Sigmoid colon (tissue), 7 donors: ENCODE results near the gene ZIC2. TPM values are rescaled to one million over a fixed set of nuclear protein-coding genes. Genes with fewer than 3 reads are reported as not detected.
A peak's percentile ranks its signal among the peaks of the same experiment; 100 is the strongest.

ENCODE experiments used
- DNase-seq: peaks from one replicate; pipeline ENCODE4 v3.0.0-alpha.2; 2019
- H3K27ac ChIP-seq, 4 donors: fragments of 200-600 bp; sonication (generic); one replicate each; pipeline ENCODE4 v1.5.1; 2016 to 2019; ENCODE audit warnings: mild to moderate bottlenecking in 1 of 4
- H3K27me3 ChIP-seq, 3 donors: fragments of 200-600 bp; sonication (generic); one replicate each; pipeline ENCODE4 v1.5.1; 2019; ENCODE audit warnings: mild to moderate bottlenecking in 1 of 3
- H3K36me3 ChIP-seq, 4 donors: fragments of 200-600 bp; sonication (generic); one replicate each; pipeline ENCODE4 v1.5.1; 2016 to 2019
- H3K4me1 ChIP-seq, 4 donors: fragments of 200-600 bp; sonication (generic); one replicate each; pipeline ENCODE4 v1.5.1; 2017 to 2019
- H3K4me3 ChIP-seq, 4 donors: fragments of 200-600 bp; sonication (generic); one replicate each; pipeline ENCODE4 v1.5.1; 2017 to 2019; ENCODE audit warnings: mild to moderate bottlenecking in 2 of 4, moderate library complexity in 1 of 4
- H3K9me3 ChIP-seq, 4 donors: fragments of 200-600 bp in 3 of 4; sonication (generic) in 3 of 4; one replicate each; pipeline versions ENCODE4 v1.5.1 to v1.6.1; 2013 to 2019
- CTCF ChIP-seq, 4 experiments: fragments of 450-650 bp in 3 of 4; fragments of 200-600 bp in 1 of 4; IDR thresholded peaks; one replicate each; pipeline ENCODE4 v1.5.1; 2016 to 2019; ENCODE audit warnings: antibody characterized with exemption in 4 of 4, mild to moderate bottlenecking in 3 of 4, moderate library complexity in 2 of 4
- EP300 ChIP-seq, 4 donors: sonication (generic); formaldehyde crosslinking; IDR thresholded peaks; one replicate each; pipeline ENCODE4 v1.6.1; 2017; ENCODE audit warnings: antibody characterized with exemption in 4 of 4
- POLR2A ChIP-seq, 2 donors: fragments of 450-650 bp; IDR thresholded peaks; one replicate each; pipeline ENCODE4 v1.6.1; 2016; ENCODE audit warnings: antibody characterized with exemption in 2 of 2, mild to moderate bottlenecking in 2 of 2, moderate library complexity in 2 of 2
- POLR2AphosphoS5 ChIP-seq, 4 donors: sonication (generic); formaldehyde crosslinking; IDR thresholded peaks; one replicate each; pipeline ENCODE4 v1.6.1; 2017; ENCODE audit warnings: antibody characterized with exemption in 4 of 4
- WGBS, 2 donors: extraction: QIAGEN DNeasy Blood & Tissue Kit; methylation state at CpG; one replicate each; pipeline ENCODE4 v1.1.7; 2013; 5-methylcytosine and 5-hydroxymethylcytosine counted together
- intact Hi-C: fragments of 100-400 bp; cut with DNase I; formaldehyde crosslinking; loops from one replicate; pipeline ENCODE4 v1.15.1; 2023
- polyA plus RNA-seq, 3 donors: library from polyadenylated mRNA; stranded (reverse); fragments of 200-250 nt; gene quantifications; one replicate each; pipeline ENCODE4 v1.2.3, GENCODE V29; 2013
- total RNA-seq, 4 donors: library from RNA; depleted of rRNA; stranded (reverse); fragments of >200 nt; gene quantifications; one replicate each; pipeline ENCODE4 v1.1.0, GENCODE V29; 2016
- donor health status: healthy with polysubstance abuse.
- donor health status: Bipolar disorder and iron deficiency.
- donor health status: healthy.

ZIC2 gene
- total and polyA plus RNA-seq, 7 donors, result 0.03 TPM; not detected in 6

DNA sequence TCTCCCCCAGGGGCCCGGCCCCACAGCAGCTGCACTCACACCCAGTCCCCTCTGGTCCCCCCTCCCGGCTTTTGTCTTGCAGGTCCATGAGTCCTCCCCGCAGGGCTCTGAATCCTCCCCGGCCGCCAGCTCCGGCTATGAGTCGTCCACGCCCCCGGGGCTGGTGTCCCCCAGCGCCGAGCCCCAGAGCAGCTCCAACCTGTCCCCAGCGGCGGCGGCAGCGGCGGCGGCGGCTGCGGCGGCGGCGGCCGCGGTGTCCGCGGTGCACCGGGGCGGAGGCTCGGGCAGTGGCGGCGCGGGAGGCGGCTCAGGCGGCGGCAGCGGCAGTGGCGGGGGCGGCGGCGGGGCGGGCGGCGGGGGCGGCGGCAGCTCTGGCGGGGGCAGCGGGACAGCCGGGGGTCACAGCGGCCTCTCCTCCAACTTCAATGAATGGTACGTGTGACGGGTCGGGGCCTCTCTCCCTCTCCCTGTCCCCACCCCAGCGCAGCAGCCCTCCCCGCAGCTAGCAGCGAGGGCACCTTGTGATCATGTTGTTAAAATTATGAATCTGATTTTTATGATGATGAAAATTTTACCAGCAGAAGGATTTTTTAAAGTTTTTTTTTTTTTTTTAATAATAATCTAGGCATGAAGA, 3.8 kb downstream of the ZIC2 start:
- Histone ChIP-seq H3K9me3 (no peaks in the 10 kb centered on the region), H3K4me3 (no peak overlapping the region), H3K4me1 (peaks cover 0 to 47% (median 34%) of the 10 kb centered on the region in 4 donors), H3K27me3 (peaks cover 91 to 99% (median 98%) of the 10 kb centered on the region in 3 donors), H3K27ac (no peak overlapping the region), H3K36me3 (no peaks in the 10 kb centered on the region)
- no peak for TF ChIP-seq CTCF (IDR thresholded peaks at IDR 0.05)
- TF ChIP-seq EP300 (IDR thresholded peaks at IDR 0.05), result no peak
- no peak for TF ChIP-seq POLR2AphosphoS5 (IDR thresholded peaks at IDR 0.05)
- TF ChIP-seq POLR2A (IDR thresholded peaks at IDR 0.05), result no peak
- WGBS, 2 donors, result 3% methylated on average over 55 of the region's 55 CpGs
- intact Hi-C loops, result loop anchor here (10.0 kb wide), 1 partner anchor 99 kb away; the partner anchor contains the start of gene PCCA
- DNase-seq, result no peak

- intact Hi-C loops, result loop anchor here (10.0 kb wide), 1 partner anchor 99 kb away; the partner anchor contains the start of gene PCCA
- H3K27ac ChIP-seq, result no peak overlapping the region
- no peaks in the 10 kb centered on the region for H3K36me3 ChIP-seq
- TF ChIP-seq POLR2AphosphoS5 (IDR thresholded peaks at IDR 0.05) (peak in 2 of 4 donors; percentile 41 to 57), EP300 (IDR thresholded peaks at IDR 0.05) (no peak)
- H3K9me3 ChIP-seq, result no peaks in the 10 kb centered on the region
- H3K27me3 ChIP-seq, result peaks cover 91 to 99% (median 98%) of the 10 kb centered on the region in 3 donors
- H3K4me1 ChIP-seq, result peaks cover 0 to 45% (median 31%) of the 10 kb centered on the region in 4 donors
- H3K4me3 ChIP-seq, result no peak overlapping the region
- no peak for DNase-seq
- WGBS, 2 donors, result 20 to 32% methylated on average over 15 of the region's 15 CpGs
Observed at GRCh38 chr13:99985886-99986527, 4.4 kb downstream of the ZIC2 start.

DNA sequence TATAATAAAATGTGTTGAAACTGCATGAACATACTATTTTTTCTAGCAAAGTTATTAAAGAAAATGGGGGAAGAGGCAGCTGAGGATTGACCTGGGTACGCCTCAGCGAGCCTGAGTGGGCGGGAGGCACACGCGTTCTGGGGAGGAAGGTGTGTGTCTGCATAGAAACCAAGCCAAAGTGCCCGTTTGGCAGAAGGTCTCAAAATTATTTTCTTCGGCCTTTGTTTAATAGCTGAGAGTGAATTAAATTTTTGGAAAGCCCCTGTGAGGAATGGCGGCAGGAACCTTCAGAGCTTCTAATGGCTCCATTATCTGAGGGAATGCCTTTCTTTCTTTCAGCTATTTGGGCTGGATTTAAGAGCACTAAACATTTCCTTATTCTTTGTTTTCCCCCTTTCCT, 5.2 kb downstream of the ZIC2 start:
- H3K4me3 ChIP-seq, result no peak overlapping the region
- H3K36me3 ChIP-seq, result no peaks in the 10 kb centered on the region
- peaks cover 0 to 45% (median 24%) of the 10 kb centered on the region in 4 donors for H3K4me1 ChIP-seq
- no peak for TF ChIP-seq EP300 (IDR thresholded peaks at IDR 0.05)
- H3K27me3 ChIP-seq, result peaks cover 91 to 99% (median 97%) of the 10 kb centered on the region in 3 donors
- WGBS, 2 donors, result 30 to 34% methylated on average over 8 of the region's 8 CpGs
- no peaks in the 10 kb centered on the region for H3K9me3 ChIP-seq
- DNase-seq, result no peak
- intact Hi-C loops, result loop anchor here (10.0 kb wide), 1 partner anchor 98 kb away; the partner anchor contains the start of gene PCCA
- no peak overlapping the region for H3K27ac ChIP-seq

GRCh38 chr13:99987154-99988019, 5.8 kb downstream of the ZIC2 start:
- Histone ChIP-seq H3K4me3 (no peak overlapping the region), H3K27me3 (peaks cover 86 to 99% (median 97%) of the 10 kb centered on the region in 3 donors), H3K9me3 (no peaks in the 10 kb centered on the region), H3K4me1 (peaks cover 0 to 39% (median 17%) of the 10 kb centered on the region in 4 donors), H3K36me3 (no peaks in the 10 kb centered on the region), H3K27ac (no peak overlapping the region)
- intact Hi-C loops, result loop anchor here (10.0 kb wide), 1 partner anchor 97 kb away; the partner anchor contains the start of gene PCCA
- no peak for DNase-seq
- WGBS, 2 donors, result 7 to 8% methylated on average over 20 of the region's 20 CpGs
- peak in 2 of 4 donors; percentile 19 to 35 for TF ChIP-seq POLR2AphosphoS5 (IDR thresholded peaks at IDR 0.05)
- no peak for TF ChIP-seq POLR2A (IDR thresholded peaks at IDR 0.05)
- TF ChIP-seq CTCF (IDR thresholded peaks at IDR 0.05), result no peak
- no peak for TF ChIP-seq EP300 (IDR thresholded peaks at IDR 0.05)

- Histone ChIP-seq H3K27me3 (peaks cover 78 to 99% (median 97%) of the 10 kb centered on the region in 3 donors), H3K9me3 (no peaks in the 10 kb centered on the region), H3K4me3 (no peak overlapping the region), H3K27ac (no peak overlapping the region), H3K36me3 (no peaks in the 10 kb centered on the region), H3K4me1 (peaks cover 0 to 36% (median 14%) of the 10 kb centered on the region in 4 donors)
- intact Hi-C loops, result loop anchor here (10.0 kb wide), 1 partner anchor 96 kb away; the partner anchor contains the start of gene PCCA
- no peak for TF ChIP-seq POLR2AphosphoS5 (IDR thresholded peaks at IDR 0.05)
- no peak for TF ChIP-seq CTCF (IDR thresholded peaks at IDR 0.05)
- no peak for TF ChIP-seq POLR2A (IDR thresholded peaks at IDR 0.05)
- no peak for TF ChIP-seq EP300 (IDR thresholded peaks at IDR 0.05)
- DNase-seq, result no peak
- 7 to 8% methylated on average over 43 of the region's 43 CpGs for WGBS, 2 donors
Observed at GRCh38 chr13:99988529-99989275, 7.1 kb downstream of the ZIC2 start.
